HG03039 (cell line): ENCODE data around the gene ICOS.
"Not testable (repeated sequence)": the region's sequence is repeated elsewhere in the genome, so short reads cannot be mapped to it uniquely, and the experiment has no call there.

ENCODE experiments used
- ATAC-seq: cut with Tn5 transposase; IDR thresholded peaks from one replicate; pipeline ENCODE4 v1.9.1; 2021; ENCODE audit warnings: mild to moderate bottlenecking, moderate library complexity; ENCODE audit not compliant: unreplicated experiment

The ICOS gene

DNA sequence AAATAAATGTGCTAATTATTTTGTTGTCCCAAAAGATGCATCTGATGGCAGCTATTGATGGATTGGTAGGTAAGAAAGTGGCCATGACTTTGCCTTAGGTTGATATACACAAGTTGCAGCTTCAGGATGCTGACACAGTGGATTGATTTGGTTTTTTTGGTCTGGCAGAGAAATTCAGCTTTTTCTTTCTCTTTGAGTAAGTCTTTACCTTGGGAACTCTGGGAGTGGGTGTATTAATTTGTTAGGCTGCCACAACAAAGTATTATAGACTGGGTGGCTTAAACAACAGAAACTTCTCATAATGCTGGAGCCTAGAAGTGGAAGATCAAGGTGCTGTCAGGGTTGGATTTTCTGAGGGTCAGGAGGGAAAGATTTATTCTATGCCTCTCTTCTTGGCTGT lies 19.8 kb upstream of the ICOS start:
- ATAC-seq: no peak

DNA sequence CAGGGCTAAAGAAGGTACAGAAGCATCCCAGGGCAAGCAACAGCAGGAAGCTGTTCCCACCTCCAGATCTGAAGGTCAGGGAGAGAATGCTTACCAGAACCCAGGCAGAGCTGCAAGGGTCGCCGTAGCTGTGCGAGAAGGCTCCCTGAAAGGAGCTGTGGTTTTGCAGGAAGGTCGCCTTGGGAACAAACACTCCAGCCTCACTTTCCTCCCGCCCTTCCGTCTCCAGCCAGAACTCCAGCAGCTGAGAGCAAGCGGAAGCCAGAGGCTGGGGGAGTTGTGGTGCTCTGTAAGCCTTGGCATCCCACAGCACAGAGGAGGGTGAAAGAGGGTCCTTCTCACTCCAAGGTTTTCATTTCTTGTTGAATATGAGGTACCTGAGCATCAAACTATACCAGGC lies 18.3 kb upstream of the ICOS start:
- no peak for ATAC-seq

DNA sequence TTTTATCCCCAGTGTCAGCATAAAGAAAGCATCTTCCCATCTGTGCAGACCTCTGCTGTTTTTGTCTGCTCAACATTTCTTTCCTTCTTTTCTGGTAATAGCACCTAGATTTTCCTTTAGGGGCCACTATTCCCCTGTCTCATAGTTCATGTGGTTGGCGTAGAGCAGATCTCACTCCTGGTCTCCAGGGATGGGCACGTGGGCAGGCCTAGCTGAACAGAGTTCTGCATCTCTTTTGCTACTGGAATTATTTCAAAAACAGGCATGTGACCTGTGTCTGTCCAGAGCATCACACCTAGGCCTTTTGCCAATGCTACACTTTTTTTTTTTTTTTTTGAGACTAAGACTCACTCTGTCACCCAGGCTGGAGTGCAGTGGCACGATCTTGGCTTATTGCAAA lies 17.7 kb upstream of the ICOS start:
- ATAC-seq: no peak

DNA sequence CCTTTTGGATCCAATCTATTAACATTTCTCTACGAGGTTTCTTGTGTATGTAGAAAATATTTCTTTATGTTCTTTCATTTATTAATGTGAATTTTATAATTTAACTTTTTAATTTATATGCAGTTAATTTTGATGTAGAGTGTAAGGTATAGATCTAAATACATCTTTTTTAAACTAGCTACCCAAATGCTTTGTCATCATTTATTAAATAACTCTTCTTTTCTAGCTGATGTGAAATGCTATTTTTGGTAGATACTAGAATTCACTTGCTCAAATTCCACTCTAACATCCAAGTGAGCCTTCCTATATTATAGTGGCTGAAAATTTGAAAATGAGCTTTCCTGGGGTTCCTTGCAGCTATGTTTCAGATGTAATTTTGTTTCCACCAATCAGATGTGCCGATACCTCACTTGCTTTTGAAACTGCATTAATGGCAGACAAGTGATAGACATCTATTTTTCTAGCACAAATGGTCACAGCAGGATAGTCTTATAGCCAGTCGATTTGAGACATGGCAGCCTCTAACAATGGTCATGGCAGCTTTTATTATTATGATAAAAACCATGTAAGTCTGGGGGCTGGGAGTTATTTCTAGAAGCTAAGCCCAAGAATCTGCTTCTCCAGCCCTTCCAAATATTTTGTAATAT lies 10.9 kb upstream of the ICOS start:
- ATAC-seq: no peak

DNA sequence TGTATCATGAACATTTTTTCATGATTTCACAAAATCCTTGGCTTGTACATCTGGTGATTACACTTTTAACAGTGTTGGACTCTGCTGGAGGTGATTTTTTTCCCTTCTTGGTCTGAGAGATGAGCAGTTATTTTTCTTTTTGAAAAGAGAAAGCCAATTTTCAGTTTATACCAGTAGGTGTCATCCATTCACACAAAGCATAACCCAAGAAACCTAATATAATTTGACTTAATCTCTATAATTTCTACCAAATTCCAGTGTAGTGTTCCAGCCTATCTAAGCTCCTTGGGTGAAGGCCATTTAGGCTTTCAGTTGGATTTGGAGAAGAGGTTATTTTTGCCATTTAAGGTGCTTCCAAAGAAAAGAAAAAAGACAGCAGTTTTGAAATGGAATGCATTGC lies 7.7 kb upstream of the ICOS start:
- no peak for ATAC-seq

DNA sequence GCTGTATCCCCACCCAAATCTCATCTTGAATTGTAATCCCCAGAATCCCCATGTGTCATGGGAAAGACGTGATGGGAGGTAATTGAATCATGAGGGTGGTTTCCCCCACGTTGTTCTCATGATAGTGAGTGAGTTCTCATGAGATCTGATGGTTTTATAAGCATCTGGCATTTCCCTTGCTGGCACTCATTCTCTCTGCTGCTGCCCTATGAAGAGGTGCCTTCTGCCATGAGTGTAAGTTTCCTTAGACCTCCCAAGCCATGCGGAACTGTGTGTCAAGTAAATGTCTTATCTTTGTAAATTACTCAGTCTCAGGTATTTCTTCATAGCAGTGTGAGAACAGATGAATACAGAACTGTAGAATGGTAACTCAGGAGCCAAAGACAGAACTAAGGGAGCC lies 5.3 kb upstream of the ICOS start:
- ATAC-seq: not testable (repeated sequence)

DNA sequence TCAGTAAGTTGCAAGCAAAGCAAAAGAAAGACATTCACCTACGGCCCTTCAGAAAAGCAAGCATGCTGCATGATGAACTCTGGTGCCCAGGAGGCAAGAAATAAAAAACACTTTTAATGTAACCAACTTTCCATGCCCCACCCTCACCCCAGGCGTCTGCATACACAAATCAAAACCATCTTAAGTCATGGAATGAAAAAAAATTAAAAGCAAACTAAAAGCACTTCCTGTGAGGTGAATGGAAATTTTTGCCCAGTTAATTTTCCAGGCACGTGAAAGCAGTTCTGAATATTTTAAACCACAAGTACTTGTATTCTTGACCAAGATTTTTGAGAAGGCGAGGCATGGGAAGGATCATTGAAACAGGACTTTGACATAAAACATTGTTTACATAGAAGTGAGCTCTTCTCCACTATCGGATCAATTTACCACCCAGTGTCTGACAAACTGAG lies 2.5 kb upstream of the ICOS start:
- no peak for ATAC-seq

DNA sequence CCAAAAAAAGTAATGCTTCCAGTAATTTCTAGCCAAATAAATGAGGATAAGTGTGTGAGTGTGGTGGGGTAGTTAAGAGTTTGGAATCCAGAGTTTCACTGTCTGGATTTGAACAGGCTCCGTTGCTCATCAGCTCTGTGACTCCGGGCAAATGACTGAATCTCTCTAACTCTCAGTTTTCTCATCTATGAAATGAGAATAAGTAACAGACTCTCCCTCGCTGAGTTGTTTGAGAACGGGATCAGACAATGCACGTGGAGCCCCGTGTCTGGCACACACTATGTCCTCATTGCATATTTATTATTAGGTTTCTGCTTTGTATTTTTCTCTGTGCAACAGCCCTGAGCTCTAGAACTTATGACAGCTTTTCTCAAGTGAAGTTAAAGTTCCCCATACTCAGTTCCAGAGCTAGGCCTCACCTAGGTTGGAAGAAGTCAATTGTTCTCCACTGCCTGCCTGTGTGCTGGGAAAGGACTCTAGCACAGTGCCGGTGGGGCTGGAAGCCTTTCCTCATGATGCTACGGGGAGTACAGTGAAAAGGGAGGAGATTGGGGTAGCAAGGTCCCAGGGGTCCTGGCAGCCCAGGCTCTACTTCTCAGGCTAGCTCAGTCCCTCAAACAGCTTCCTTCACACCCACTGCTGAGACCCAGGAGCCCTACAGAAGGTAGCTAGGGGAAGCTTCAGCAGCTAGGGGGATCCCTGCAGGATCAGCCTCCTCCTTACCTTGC lies 1.7 kb upstream of the ICOS start:
- no peak for ATAC-seq

DNA sequence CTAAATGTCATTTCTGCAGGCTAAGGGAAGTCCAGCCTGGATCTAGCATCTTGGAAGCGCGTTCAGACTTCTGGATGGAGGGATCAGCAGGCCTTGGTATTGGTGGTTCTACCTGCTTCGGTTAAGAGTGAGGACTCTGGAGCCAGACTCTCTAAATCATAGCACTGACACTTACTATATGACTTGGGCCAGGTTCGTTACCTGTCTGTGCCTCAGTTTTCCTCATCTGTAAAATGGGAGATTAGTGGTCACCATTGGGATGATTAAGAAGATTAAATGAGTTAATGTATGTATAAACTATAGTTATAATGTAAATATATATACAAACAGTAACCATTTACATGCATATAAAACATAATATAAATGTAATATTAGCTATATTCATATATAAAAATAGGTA lies 995 bp upstream of the ICOS start:
- ATAC-seq: no peak

DNA sequence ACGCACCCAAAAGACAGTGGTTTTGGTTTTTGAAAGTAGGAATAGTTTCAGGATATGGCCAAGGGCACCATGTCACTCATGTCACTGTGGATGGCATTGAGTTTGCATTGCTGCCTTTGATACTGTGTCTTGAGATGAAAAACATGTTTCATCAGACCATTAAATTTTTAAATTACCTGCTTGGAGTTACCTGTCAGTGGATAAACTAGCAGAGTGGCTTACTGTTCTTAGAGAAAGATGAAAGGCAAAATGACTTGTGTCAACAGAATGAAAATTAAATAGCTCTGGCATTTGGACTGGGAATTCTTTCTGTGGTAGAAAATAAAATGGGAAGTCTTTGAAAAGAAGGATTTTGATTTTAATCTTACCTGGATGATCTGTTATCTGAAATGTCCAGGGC lies 386 bp downstream of the ICOS start:
- ATAC-seq: no peak

DNA sequence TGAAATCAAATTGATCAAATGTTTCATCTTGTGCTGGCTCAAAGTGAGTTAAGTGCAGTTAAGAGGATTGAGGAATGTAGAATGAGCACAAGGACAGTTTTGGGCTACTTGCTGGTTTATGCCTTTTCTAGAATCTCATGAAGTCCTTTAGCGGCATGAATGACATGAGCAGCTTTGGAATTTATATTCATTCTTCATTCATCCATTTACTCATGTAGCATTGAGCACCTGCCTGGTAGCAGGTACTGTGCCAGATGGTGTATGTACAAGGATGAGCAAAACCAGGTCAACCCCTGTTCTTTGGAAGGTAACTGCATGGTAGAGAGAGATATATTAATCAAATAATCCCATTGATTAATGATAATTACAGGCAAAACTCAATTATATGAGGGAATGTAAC lies 1.2 kb downstream of the ICOS start:
- no peak for ATAC-seq

DNA sequence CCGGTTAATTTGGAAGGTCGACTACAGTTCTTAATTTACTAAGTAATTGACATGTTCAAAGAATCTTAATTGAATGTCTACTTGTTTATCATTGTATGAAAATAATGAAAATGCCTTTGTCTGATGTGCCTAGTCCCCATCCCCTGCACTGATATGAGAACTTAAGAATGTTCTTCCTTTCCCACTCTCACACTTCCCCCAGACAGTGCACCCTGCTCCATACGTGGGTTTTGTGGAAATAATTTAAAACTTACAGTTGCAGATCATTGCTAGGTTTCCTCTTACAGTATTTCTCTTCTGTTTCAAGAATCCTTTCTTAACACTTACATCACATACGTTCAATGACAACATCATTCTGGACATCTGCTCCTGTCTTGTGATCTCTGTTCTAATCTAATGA lies 3.5 kb downstream of the ICOS start:
- ATAC-seq: no peak

DNA sequence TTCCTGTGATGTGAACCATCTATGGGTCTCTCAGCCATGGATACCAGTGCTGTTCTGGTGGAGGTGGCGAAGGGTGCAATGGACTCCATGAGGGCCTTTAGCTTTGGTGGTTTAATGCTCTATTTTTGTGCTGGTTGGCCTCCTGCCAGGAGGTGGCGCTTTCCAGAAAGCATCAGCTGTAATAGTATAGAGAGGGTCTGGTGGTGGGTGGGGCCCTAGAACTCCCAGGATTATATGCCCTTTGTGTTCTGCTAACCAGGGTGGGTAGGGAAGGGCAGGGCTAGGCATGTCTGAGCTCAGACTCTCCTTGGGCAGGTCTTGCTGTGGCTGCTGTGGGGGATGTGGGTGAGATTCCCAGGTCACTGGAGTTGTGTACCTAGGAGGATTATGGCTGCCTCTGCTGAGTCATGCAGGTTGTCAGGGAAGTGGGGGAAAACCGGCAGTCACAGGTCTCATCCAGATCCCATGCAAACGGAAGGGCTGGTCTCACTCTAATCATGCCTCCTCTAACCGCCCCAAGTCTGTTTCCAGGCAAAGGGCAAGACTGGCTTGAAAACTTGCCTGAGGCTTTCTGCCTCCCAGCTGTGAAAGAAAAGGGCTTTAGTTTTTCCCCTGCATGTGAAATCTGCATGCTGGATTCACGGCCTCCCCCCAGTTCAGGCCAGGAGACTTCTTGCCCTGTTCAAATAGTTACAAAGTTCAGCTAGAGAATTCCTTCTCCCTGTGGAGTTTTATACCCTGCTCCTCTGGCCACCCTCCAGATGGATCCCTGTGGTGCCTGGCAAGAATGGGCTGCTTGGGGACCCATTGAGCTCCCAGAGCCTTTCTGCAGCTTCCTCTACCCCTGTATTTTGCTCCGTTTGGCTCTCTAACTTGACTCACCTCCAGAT lies 7.2 kb downstream of the ICOS start:
- not testable (repeated sequence) for ATAC-seq

DNA sequence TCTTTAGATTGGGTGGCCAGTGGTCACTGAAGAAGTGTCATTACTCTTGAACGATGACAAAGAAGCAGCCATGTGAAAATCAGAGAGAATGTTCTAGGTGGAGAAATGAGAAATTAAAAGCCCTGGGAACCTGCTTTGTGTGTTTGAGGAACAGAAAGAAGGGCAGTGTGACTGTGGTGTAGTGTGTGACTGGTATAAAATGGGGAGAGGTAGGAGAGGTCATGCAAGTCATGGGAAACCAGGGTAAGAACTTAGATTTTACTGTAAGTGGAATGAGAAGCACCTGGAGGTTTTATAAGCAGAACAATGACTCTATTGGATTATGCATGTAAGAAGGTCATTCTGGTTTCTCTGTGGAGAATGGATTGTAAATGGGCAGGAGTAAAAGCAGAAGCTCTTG lies 12.2 kb downstream of the ICOS start:
- ATAC-seq: no peak

DNA sequence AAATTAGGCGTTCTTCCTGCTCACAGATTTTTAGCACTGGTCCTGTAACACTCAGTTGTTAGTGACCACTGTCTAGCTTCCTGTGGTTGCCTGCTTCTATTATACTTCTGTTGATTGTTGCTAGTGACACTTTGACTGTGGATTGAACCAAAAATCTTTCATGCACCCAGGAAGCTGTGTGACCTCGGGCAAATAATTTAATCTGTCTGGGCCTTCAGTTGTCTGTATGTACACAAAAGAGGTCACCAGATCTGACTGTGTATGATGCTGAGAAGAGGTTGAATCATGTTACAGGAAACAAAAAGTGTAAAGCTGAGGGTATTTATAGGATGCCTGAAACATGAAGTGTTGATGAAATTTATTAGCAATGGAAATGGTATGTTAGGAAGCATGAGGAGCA lies 12.7 kb downstream of the ICOS start:
- ATAC-seq: no peak

DNA sequence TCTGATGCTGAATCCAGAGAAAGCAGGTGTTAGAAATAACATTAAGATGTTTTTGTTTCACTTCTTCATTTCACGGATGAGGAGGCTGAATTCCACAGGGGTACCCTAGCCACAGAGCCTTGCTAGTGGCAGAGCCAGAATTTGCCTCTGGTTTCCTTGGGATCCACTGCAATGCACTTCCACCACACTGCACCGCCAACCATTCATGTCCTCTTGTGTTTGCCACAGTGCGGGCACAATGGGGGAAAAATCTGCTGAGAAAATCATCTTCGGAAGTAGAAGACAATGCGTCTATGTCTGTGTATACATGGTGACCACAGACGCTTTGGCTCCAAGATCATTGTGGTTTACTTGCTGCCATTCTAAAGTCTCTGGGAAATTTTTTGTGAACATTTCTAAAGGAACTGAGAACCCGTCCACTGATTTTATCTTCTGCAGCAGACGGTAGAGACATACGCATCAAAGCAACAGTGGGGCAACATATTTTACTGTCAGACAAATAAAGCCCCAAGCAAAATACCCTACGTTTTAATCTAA lies 14.9 kb downstream of the ICOS start:
- no peak for ATAC-seq

DNA sequence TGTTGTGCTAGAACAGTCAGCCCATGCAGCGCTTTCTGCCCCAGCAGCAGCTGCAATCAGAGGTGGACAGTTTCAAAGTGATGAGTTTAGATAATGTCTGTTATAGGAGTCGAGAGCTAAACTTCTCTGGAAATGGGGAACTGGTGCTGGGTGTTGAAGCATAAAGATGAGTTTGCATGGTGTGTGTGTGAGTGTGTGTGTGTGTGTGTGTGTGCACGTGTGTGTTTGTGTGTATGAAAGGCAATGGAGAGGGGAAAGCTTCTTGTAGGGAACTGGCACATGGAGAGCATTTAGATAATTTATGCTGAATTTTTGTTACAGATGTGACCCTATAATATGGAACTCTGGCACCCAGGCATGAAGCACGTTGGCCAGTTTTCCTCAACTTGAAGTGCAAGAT lies 22.7 kb downstream of the ICOS start:
- ATAC-seq: no peak

DNA sequence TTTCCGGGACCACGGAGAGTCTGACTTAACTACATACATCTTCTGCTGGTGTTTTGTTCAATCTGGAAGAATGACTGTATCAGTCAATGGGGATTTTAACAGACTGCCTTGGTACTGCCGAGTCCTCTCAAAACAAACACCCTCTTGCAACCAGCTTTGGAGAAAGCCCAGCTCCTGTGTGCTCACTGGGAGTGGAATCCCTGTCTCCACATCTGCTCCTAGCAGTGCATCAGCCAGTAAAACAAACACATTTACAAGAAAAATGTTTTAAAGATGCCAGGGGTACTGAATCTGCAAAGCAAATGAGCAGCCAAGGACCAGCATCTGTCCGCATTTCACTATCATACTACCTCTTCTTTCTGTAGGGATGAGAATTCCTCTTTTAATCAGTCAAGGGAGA lies 23.1 kb downstream of the ICOS start:
- no peak for ATAC-seq

DNA sequence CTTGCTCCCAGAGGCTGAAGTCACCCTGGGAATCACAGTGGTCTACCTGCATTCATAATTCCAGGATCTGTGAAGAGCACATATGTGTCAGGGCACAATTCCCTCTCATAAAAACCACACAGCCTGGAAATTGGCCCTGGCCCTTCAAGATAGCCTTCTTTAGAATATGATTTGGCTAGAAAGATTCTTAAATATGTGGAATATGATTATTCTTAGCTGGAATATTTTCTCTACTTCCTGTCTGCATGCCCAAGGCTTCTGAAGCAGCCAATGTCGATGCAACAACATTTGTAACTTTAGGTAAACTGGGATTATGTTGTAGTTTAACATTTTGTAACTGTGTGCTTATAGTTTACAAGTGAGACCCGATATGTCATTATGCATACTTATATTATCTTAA lies 24.2 kb downstream of the ICOS start:
- ATAC-seq: no peak

DNA sequence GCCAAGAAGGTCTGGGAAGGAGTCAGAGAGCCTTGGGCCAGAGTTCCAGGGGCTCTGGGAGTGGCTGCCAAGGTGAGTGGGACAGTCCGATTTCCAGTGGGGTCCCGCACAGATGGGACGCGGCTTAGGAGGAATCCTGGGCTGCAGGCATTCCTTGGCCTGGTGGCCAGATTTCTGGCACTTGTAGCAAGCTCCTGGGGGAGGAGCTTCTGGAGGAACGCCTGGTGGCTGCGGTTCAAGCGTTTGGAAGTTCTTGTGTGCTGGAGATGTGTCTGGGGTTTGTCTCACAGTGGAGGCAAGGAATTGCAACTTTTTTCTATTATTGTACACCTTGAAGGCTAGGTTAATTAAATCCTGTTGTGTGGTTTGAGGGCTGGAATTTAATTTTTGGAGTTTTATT lies 28.6 kb downstream of the ICOS start:
- ATAC-seq: not testable (repeated sequence)

DNA sequence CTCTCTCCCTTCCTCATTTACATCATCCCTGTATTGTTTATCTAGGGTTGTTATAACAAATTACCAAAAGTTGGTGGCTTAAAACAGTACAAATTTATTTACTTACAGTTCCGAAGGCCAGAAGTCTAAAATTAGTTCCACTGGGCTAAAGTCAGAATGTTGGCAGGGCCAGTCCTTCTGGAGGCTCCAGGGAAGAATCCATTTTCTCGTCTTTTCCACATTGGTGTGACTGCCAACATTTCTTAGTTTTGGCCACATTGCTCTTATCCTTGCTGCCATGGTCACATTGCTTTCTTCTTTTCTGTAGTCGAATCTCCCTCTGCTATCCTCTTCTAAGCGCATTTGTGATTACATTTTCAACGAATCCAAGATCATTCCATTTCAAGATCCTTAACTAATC lies 34.7 kb downstream of the ICOS start:
- no peak for ATAC-seq

DNA sequence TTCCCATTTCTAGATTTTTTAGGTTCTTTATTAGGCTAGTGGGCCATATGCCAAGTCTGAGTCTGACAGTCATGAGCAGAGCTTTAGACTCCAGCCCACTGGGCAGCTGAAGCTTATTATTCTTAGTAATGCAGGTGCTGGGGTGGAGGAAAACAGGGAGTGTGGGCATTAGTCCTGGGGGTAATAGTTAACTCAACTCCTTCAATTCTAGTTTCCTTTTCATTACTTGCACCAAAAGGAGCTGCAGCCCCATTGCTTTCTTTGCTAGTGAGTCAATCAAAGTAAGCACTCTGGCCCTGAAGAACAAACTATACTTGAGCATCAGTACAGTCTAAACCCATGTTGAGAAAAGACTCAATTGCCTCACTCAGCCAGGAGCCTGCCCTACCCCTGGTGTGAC lies 35.5 kb downstream of the ICOS start:
- no peak for ATAC-seq
